ENCODE results near the gene RIMKLB.
"Not testable (repeated sequence)": the region's sequence is repeated elsewhere in the genome, so short reads cannot be mapped to it uniquely, and the experiment has no call there.

RIMKLB gene

GRCh38 chr12:8779862-8780261 lies 82.1 kb downstream of the RIMKLB start:
- DNase-seq = no peak

- DNase-seq = no peak
Observed at GRCh38 chr12:8780389-8780788, 82.6 kb downstream of the RIMKLB start.

GRCh38 chr12:8781381-8782127 lies 83.8 kb downstream of the RIMKLB start:
- DNase-seq = no peak

DNA sequence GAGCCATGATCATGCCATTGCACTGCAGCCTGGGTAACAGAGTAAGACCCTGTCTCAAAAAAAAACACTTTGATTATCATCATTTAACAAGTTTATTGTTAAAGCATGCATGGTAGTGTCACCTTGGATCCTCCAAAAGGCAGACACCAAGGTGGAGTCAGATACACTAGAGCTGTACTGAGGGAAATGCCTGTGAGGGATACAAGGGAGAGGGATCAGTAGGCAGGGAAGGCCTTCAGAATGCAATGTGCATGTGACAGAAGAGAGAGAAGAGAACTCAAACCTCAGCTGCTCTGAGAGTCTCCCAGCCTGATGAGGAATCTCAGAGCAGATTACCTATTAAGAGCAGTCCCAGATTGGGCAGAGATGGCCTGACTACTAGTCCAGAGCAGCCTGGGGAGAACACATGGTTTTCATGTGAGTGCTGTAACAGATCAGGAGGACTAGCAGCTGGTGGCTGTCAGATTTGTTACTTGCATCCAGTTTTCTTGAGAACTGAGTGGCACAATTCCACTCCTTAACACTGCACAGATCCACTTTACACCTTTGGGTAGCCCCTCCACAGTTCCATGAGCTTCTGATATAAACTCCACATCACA lies 86.6 kb downstream of the RIMKLB start:
- no peak for DNase-seq

DNA sequence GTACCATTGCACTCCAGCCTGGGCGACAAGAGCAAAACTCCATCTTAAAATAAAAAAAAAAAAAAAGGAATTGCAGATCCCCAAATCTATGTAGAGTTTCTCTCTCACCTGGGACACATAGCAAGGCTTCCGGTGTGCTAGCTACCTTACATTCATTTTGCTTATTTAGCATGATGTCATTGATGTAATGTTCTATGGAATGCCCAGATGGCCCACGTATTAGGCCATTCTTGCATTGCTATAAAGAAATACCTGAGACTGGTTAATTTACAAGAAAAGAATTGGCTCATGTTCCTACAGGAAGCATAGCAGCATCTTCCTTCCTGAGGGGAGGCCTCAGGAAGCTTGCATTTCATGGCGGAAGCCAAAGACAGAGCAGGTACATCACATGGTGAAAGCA lies 87.7 kb downstream of the RIMKLB start:
- DNase-seq = no peak

- not testable (repeated sequence) for DNase-seq
Observed at GRCh38 chr12:8787206-8787605, 89.4 kb downstream of the RIMKLB start.

- DNase-seq = not testable (repeated sequence)
Observed at GRCh38 chr12:8788706-8789105, 90.9 kb downstream of the RIMKLB start.

- DNase-seq = not testable (repeated sequence)
Observed at GRCh38 chr12:8789341-8790013, 91.7 kb downstream of the RIMKLB start.

GRCh38 chr12:8793226-8793625 lies 95.4 kb downstream of the RIMKLB start:
- not testable (repeated sequence) for DNase-seq

GRCh38 chr12:8794611-8795010 lies 96.8 kb downstream of the RIMKLB start:
- not testable (repeated sequence) for DNase-seq

- DNase-seq = no peak
Observed at GRCh38 chr12:8796831-8797626, 99.2 kb downstream of the RIMKLB start.

DNA sequence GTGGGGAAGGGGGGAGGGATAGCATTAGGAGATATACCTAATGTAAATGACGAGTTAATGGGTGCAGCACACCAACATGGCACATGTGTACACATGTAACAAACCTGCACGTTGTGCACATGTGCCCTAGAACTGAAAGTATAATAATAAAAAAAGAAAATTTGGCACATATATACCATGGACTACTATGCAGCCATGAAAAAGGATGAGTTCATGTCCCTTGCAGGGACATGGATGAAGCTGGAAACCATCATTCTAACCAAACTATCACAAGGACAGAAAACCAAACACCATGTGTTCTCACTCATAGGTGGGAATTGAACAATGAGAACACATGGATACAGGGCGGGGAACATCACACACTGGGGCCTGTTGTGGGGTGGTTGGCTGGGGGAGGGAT lies 103.4 kb downstream of the RIMKLB start:
- not testable (repeated sequence) for DNase-seq

GRCh38 chr12:8804833-8805232 lies 107.0 kb downstream of the RIMKLB start:
- not testable (repeated sequence) for DNase-seq

GRCh38 chr12:8805487-8805886 lies 107.7 kb downstream of the RIMKLB start:
- not testable (repeated sequence) for DNase-seq

GRCh38 chr12:8807084-8807483 lies 109.3 kb downstream of the RIMKLB start:
- not testable (repeated sequence) for DNase-seq

DNA sequence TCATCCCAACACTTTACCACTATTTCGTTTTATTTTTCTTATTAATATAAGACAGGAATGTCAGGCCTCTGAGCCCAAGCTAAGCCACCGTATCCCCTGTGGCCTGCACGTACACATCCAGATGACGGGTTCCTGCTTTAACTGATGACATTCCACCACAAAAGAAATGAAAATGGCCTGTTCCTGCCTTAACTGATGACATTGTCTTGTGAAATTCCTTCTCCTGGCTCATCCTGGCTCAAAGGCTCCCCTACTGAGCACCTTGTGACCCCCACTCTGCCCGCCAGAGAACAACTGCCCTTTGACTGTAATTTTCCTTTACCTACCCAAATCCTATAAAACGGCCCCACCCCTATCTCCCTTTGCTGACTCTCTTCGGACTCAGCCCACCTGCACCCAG lies 112.3 kb downstream of the RIMKLB start:
- not testable (repeated sequence) for DNase-seq

DNA sequence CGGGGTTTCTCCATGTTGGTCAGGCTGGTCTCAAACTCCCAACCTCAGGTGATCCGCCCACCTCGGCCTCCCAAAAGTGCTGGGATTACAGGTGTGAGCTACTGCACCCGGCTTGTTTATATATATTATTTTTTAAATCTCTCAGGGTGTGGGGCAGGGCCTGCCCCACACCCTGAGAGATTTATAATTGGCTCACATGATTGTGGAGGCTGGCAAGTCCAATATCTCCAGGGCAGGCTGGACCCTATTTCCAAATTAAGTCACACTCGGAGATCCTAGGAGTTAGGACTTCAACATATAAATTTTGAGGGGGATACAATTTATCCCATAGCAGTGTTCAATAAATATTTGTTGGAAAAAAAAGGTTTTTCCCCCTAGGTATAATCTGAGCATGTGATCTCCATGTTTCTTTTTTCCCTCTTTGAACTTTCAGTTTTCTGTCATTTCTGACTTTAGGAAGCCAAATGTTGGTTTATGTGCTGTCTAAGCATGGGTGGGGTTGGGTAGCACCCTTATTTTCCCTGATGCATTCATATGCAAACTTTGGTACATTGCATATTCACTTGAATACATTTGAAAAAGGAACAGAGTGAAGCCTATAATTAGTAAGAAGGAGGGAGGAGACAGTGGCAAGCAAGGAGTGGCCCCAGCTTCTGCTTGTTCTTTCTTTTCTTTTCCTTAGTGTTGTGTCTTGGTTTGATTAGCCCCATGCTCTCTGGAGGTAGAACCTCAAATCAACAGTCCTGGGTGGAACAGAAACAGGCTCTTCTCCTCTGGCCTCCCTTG lies 116.0 kb downstream of the RIMKLB start:
- no peak for DNase-seq

GRCh38 chr12:8816448-8817050 lies 118.8 kb downstream of the RIMKLB start:
- DNase-seq = no peak

- DNase-seq = no peak
Observed at GRCh38 chr12:8817856-8818255, 120.1 kb downstream of the RIMKLB start.

GRCh38 chr12:8818526-8818925 lies 120.7 kb downstream of the RIMKLB start:
- DNase-seq = no peak

- DNase-seq = no peak
Observed at GRCh38 chr12:8819666-8819980, 121.8 kb downstream of the RIMKLB start.

All from MV-4-11 (cell line).